GM23338 (cell line): ENCODE measurements around the gene TPM3. TPM values are rescaled to one million over a fixed set of nuclear protein-coding genes. Genes with fewer than 3 reads are reported as not detected.
"Not testable (repeated sequence)": the region's sequence is repeated elsewhere in the genome, so short reads cannot be mapped to it uniquely, and the experiment has no call there.

ENCODE experiments used
- ATAC-seq: fragments of 200-7000 bp; cut with Tn5 transposase; 3 replicates; pipeline ENCODE4 v1.9.1; 2020
- DNase-seq: peaks from one replicate; pipeline ENCODE4 v3.0.0-alpha.2; 2015; ENCODE audit warnings: low spot score
- H2AFZ ChIP-seq: fragments of 200-600 bp; sonication (generic); 2 replicates; pipeline ENCODE4 v1.8.0; 2016; ENCODE audit warnings: antibody characterized with exemption, mild to moderate bottlenecking, moderate library complexity
- H3F3A ChIP-seq: fragments of 200-600 bp; sonication (generic); replicated peaks from 2 replicates; pipeline ENCODE4 v1.8.0; 2017; ENCODE audit warnings: antibody characterized with exemption, mixed run types, low read depth
- H3K27ac ChIP-seq: fragments of 200-600 bp; sonication (generic); 2 replicates; pipeline ENCODE4 v1.6.1; 2016; ENCODE audit warnings: low read depth
- H3K27me3 ChIP-seq: fragments of 200-600 bp; sonication (generic); 2 replicates; pipeline ENCODE4 v1.8.0; 2016; ENCODE audit warnings: mild to moderate bottlenecking, mixed run types, moderate library complexity; ENCODE audit not compliant: insufficient read depth
- H3K36me3 ChIP-seq: fragments of 200-600 bp; sonication (generic); 2 replicates; pipeline ENCODE4 v1.8.0; 2016; ENCODE audit warnings: mild to moderate bottlenecking; ENCODE audit not compliant: insufficient read depth
- H3K4me1 ChIP-seq: fragments of 200-600 bp; sonication (generic); 2 replicates; pipeline ENCODE4 v1.8.0; 2016; ENCODE audit warnings: mild to moderate bottlenecking, moderate library complexity; ENCODE audit not compliant: insufficient read depth
- H3K4me2 ChIP-seq: fragments of 200-600 bp; sonication (generic); 2 replicates; pipeline ENCODE4 v1.7.1; 2017; ENCODE audit warnings: mixed run types
- H3K4me3 ChIP-seq: fragments of 200-600 bp; sonication (generic); 2 replicates; pipeline ENCODE4 v1.6.1; 2016; ENCODE audit warnings: mixed run types
- H3K79me2 ChIP-seq: fragments of 200-600 bp; sonication (generic); replicated peaks from 2 replicates; pipeline ENCODE4 v1.8.0; 2017; ENCODE audit warnings: mild to moderate bottlenecking; ENCODE audit not compliant: insufficient read depth
- H3K9me2 ChIP-seq: fragments of 200-600 bp; sonication (generic); 2 replicates; pipeline ENCODE4 v1.8.0; 2017; ENCODE audit not compliant: insufficient read depth
- H4K20me1 ChIP-seq: fragments of 200-600 bp; sonication (generic); replicated peaks from 2 replicates; pipeline ENCODE4 v1.8.0; 2017; ENCODE audit warnings: mild to moderate bottlenecking; ENCODE audit not compliant: insufficient read depth
- H3K27ac Mint-ChIP-seq: 2 replicates; pipeline ENCODE4 v1.8.0; 2020; ENCODE audit warnings: inconsistent platforms, mild to moderate bottlenecking, moderate library complexity, mixed read lengths
- H3K27me3 Mint-ChIP-seq: 3 replicates; pipeline ENCODE4 v1.8.0; 2022; ENCODE audit warnings: low read depth, mild to moderate bottlenecking, moderate library complexity, mixed read lengths, inconsistent platforms; ENCODE audit not compliant: insufficient read depth, poor library complexity
- H3K36me3 Mint-ChIP-seq: 3 replicates; pipeline ENCODE4 v1.8.0; 2021; ENCODE audit warnings: low read depth, mild to moderate bottlenecking, inconsistent platforms, moderate library complexity, mixed read lengths
- H3K4me1 Mint-ChIP-seq: 3 replicates; pipeline ENCODE4 v1.8.0; 2020; ENCODE audit warnings: mild to moderate bottlenecking, inconsistent platforms, mixed read lengths
- H3K4me3 Mint-ChIP-seq: 3 replicates; pipeline ENCODE4 v1.8.0; 2021; ENCODE audit warnings: moderate library complexity, mild to moderate bottlenecking, inconsistent platforms, mixed read lengths
- H3K9me3 Mint-ChIP-seq: 3 replicates; pipeline ENCODE4 v1.8.0; 2020; ENCODE audit warnings: moderate library complexity, mild to moderate bottlenecking, inconsistent platforms, mixed read lengths
- CREB1 ChIP-seq: fragments of 250-450 bp; sonication (Bioruptor Pico); IDR thresholded peaks from 2 replicates; pipeline ENCODE4 v1.5.0; 2020; ENCODE audit warnings: low read depth, mild to moderate bottlenecking, moderate library complexity
- ETS1 ChIP-seq: IDR thresholded peaks from 2 replicates; pipeline ENCODE4 v1.6.1; 2016; ENCODE audit warnings: antibody characterized with exemption
- EZH2 ChIP-seq: fragments of 200-600 bp; sonication (generic); IDR thresholded peaks from one replicate; pipeline ENCODE4 v1.8.0; 2017; ENCODE audit warnings: antibody characterized with exemption, mild to moderate bottlenecking, low read depth; ENCODE audit not compliant: unreplicated experiment
- EZH2phosphoT487 ChIP-seq: fragments of 200-600 bp; sonication (generic); IDR thresholded peaks from one replicate; pipeline ENCODE4 v1.8.1; 2018; ENCODE audit warnings: antibody characterized with exemption; ENCODE audit not compliant: unreplicated experiment
- JUNB ChIP-seq: IDR thresholded peaks from one replicate; pipeline ENCODE4 v1.6.1; 2016; ENCODE audit warnings: antibody characterized with exemption; ENCODE audit not compliant: unreplicated experiment
- NANOG ChIP-seq: IDR thresholded peaks from 2 replicates; pipeline ENCODE4 v1.6.1; 2016; ENCODE audit warnings: antibody characterized with exemption, borderline replicate concordance
- POLR2AphosphoS5 ChIP-seq: IDR thresholded peaks from 2 replicates; pipeline ENCODE4 v1.6.1; 2016; ENCODE audit warnings: antibody characterized with exemption, low read depth
- ZNF114 ChIP-seq: fragments of 250-450 bp; sonication (Bioruptor Pico); IDR thresholded peaks from 2 replicates; pipeline ENCODE4 v1.5.0; 2020; ENCODE audit warnings: mild to moderate bottlenecking, moderate library complexity
- ZNF331 ChIP-seq: fragments of 250-450 bp; sonication (Bioruptor Pico); IDR thresholded peaks from 2 replicates; pipeline ENCODE4 v1.5.0; 2020; ENCODE audit warnings: low read depth, mild to moderate bottlenecking, moderate library complexity
- polyA plus RNA-seq: library from polyadenylated mRNA; unstranded; fragments of >200 nt; fragmentation: Nextera tagmentation; extraction: Ambion mirVana; gene quantifications from 2 replicates; pipeline ENCODE4 v1.2.1, GENCODE V29; 2016
- total RNA-seq: library from RNA; depleted of rRNA; stranded (reverse); fragments of >200 nt; shearing (Covaris generic); gene quantifications from 2 replicates; pipeline ENCODE4 v1.2.3, GENCODE V29; 2014
- TF ChIP-seq, protein P1 (sequence below): IDR thresholded peaks from one replicate; pipeline ENCODE4 v1.6.1; 2018; ENCODE audit warnings: antibody characterized with exemption; ENCODE audit not compliant: unreplicated experiment
- TF ChIP-seq, protein P2 (sequence below), 2 experiments: fragments of 200-600 bp in 1 of 2; sonication (generic) in 1 of 2; conservative IDR thresholded peaks; 2 replicates each; pipeline versions ENCODE4 v1.5.1 to v1.6.1; 2016 to 2017; ENCODE audit warnings: antibody characterized with exemption in 2 of 2, low read depth in 2 of 2, mild to moderate bottlenecking in 2 of 2, moderate library complexity in 1 of 2

TPM3 gene
- total and polyA plus RNA-seq, 2 experiments from 2014 or later = 544 to 747 TPM

- no peak for TF ChIP-seq ZNF331 (CRISPR knock-in tag)
- no peak for TF ChIP-seq EZH2
- no peak for TF ChIP-seq ETS1
- TF ChIP-seq CREB1 (CRISPR knock-in tag) = no peak
- no peak for TF ChIP-seq POLR2AphosphoS5
- no peak for TF ChIP-seq EZH2phosphoT487
- TF ChIP-seq JUNB = no peak
- TF ChIP-seq ZNF114 = no peak
- TF ChIP-seq NANOG = no peak
- TF ChIP-seq, protein P1, sequence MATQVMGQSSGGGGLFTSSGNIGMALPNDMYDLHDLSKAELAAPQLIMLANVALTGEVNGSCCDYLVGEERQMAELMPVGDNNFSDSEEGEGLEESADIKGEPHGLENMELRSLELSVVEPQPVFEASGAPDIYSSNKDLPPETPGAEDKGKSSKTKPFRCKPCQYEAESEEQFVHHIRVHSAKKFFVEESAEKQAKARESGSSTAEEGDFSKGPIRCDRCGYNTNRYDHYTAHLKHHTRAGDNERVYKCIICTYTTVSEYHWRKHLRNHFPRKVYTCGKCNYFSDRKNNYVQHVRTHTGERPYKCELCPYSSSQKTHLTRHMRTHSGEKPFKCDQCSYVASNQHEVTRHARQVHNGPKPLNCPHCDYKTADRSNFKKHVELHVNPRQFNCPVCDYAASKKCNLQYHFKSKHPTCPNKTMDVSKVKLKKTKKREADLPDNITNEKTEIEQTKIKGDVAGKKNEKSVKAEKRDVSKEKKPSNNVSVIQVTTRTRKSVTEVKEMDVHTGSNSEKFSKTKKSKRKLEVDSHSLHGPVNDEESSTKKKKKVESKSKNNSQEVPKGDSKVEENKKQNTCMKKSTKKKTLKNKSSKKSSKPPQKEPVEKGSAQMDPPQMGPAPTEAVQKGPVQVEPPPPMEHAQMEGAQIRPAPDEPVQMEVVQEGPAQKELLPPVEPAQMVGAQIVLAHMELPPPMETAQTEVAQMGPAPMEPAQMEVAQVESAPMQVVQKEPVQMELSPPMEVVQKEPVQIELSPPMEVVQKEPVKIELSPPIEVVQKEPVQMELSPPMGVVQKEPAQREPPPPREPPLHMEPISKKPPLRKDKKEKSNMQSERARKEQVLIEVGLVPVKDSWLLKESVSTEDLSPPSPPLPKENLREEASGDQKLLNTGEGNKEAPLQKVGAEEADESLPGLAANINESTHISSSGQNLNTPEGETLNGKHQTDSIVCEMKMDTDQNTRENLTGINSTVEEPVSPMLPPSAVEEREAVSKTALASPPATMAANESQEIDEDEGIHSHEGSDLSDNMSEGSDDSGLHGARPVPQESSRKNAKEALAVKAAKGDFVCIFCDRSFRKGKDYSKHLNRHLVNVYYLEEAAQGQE = no peak
These were observed 62.4 kb downstream of the TPM3 start (continued) for GRCh38 chr1:154129391-154129970.

- DNase-seq, H3K4me1 ChIP-seq, H3K79me2 ChIP-seq, H3K27ac Mint-ChIP-seq, H3K4me1 Mint-ChIP-seq, H3K36me3 Mint-ChIP-seq, H3K27me3 ChIP-seq, H3K27ac ChIP-seq, H3F3A ChIP-seq, H3K9me2 ChIP-seq, H3K4me3 Mint-ChIP-seq, H3K4me3 ChIP-seq, ATAC-seq, H3K27me3 Mint-ChIP-seq, H2AFZ ChIP-seq, H4K20me1 ChIP-seq, H3K36me3 ChIP-seq, H3K9me3 Mint-ChIP-seq, H3K4me2 ChIP-seq: not testable (repeated sequence)
These were observed 68.7 kb downstream of the TPM3 start for GRCh38 chr1:154123205-154123604.

- H3K4me2 ChIP-seq = no peak overlapping the region
- H3K4me1 ChIP-seq = no peaks in the 10 kb centered on the region
- no peaks in the 10 kb centered on the region for H3K9me2 ChIP-seq
- no peaks in the 10 kb centered on the region for H3K36me3 ChIP-seq
- no peaks in the 10 kb centered on the region for H3K36me3 Mint-ChIP-seq
- H3K4me3 ChIP-seq = no peak overlapping the region
- H3K4me1 Mint-ChIP-seq = no peaks in the 10 kb centered on the region
- H3K27me3 Mint-ChIP-seq = peaks cover 2% of the 10 kb centered on the region
- no peaks in the 10 kb centered on the region for H3K27me3 ChIP-seq
- no peaks in the 10 kb centered on the region for H3F3A ChIP-seq
- no peak overlapping the region for H3K27ac Mint-ChIP-seq
- peak; percentile 38 for DNase-seq
- H2AFZ ChIP-seq = no peak overlapping the region
- H3K79me2 ChIP-seq = no peaks in the 10 kb centered on the region
- no peak for ATAC-seq
- no peaks in the 10 kb centered on the region for H3K9me3 Mint-ChIP-seq
- TF ChIP-seq, protein P2, sequence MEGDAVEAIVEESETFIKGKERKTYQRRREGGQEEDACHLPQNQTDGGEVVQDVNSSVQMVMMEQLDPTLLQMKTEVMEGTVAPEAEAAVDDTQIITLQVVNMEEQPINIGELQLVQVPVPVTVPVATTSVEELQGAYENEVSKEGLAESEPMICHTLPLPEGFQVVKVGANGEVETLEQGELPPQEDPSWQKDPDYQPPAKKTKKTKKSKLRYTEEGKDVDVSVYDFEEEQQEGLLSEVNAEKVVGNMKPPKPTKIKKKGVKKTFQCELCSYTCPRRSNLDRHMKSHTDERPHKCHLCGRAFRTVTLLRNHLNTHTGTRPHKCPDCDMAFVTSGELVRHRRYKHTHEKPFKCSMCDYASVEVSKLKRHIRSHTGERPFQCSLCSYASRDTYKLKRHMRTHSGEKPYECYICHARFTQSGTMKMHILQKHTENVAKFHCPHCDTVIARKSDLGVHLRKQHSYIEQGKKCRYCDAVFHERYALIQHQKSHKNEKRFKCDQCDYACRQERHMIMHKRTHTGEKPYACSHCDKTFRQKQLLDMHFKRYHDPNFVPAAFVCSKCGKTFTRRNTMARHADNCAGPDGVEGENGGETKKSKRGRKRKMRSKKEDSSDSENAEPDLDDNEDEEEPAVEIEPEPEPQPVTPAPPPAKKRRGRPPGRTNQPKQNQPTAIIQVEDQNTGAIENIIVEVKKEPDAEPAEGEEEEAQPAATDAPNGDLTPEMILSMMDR (conservative IDR thresholded peaks at IDR 0.05; ENCODE audit: low read depth in 2 of 2) = peak; percentile 29 to 43; a peak in 2 of 4 replicates
- TF ChIP-seq JUNB = no peak
- no peak for TF ChIP-seq ETS1
- no peak overlapping the region for H3K4me3 Mint-ChIP-seq
- no peak overlapping the region for H3K27ac ChIP-seq
- no peaks in the 10 kb centered on the region for H4K20me1 ChIP-seq
These were observed 74.3 kb downstream of the TPM3 start for GRCh38 chr1:154117642-154118041.
